AG09309 (cell line): ENCODE results near the gene OR51I2.

Experiments
- DNase-seq: peaks from one replicate; pipeline ENCODE4 v3.0.0-alpha.2; 2010; ENCODE audit warnings: low read depth
- H3K4me3 ChIP-seq: 2 replicates; pipeline ENCODE4 v1.5.1; 2011; ENCODE audit warnings: mild to moderate bottlenecking, low read depth, low read length, moderate library complexity; ENCODE audit not compliant: control insufficient read depth
- CTCF ChIP-seq: IDR thresholded peaks from 2 replicates; pipeline ENCODE4 v1.5.1; 2011; ENCODE audit warnings: mild to moderate bottlenecking, low read depth, low read length, inconsistent platforms; ENCODE audit not compliant: insufficient read depth, control insufficient read depth; ENCODE audit errors: missing control alignments

OR51I2 gene

GRCh38 chr11:5443835-5444393 lies 5.2 kb upstream of the OR51I2 start:
- no peak for TF ChIP-seq CTCF
- no peak for DNase-seq
- no peak overlapping the region for H3K4me3 ChIP-seq

- no peak overlapping the region for H3K4me3 ChIP-seq
- no peak for DNase-seq
- no peak for TF ChIP-seq CTCF
Observed at GRCh38 chr11:5449432-5449831, 309 bp downstream of the OR51I2 start.

GRCh38 chr11:5460983-5461621 lies 12.0 kb downstream of the OR51I2 start:
- TF ChIP-seq CTCF, result no peak
- DNase-seq, result no peak
- no peak overlapping the region for H3K4me3 ChIP-seq

GRCh38 chr11:5467527-5467926 lies 18.4 kb downstream of the OR51I2 start:
- no peak for DNase-seq
- H3K4me3 ChIP-seq, result no peak overlapping the region
- no peak for TF ChIP-seq CTCF

- TF ChIP-seq CTCF, result no peak
- no peak for DNase-seq
- no peak overlapping the region for H3K4me3 ChIP-seq
Observed at GRCh38 chr11:5473921-5474320, 24.8 kb downstream of the OR51I2 start.

GRCh38 chr11:5476186-5476819 lies 27.2 kb downstream of the OR51I2 start:
- DNase-seq, result peak; percentile 8
- peak; percentile 80 for TF ChIP-seq CTCF
- H3K4me3 ChIP-seq, result no peak overlapping the region
